GM21786 (cell line): ENCODE measurements around the gene SHE.
"Not testable (repeated sequence)": the region's sequence is repeated elsewhere in the genome, so short reads cannot be mapped to it uniquely, and the experiment has no call there.

Experiments
- ATAC-seq: cut with Tn5 transposase; IDR thresholded peaks from one replicate; pipeline ENCODE4 v1.9.1; 2021; ENCODE audit not compliant: unreplicated experiment

The SHE gene

GRCh38 chr1:154502066-154502743 lies at the start of gene SHE, which contains the start of gene TDRD10:
Gene SHE (minus strand): TSS chr1:154502412. CDS start chr1:154502026, 386 bp downstream.
Gene TDRD10 (plus strand): TSS chr1:154502219. CDS start chr1:154506904, 4,685 bp downstream.
- no peak for ATAC-seq

- ATAC-seq = no peak
These were observed 49.3 kb upstream of the SHE start for GRCh38 chr1:154551474-154551873.

GRCh38 chr1:154550657-154551056 lies 48.4 kb upstream of the SHE start:
- no peak for ATAC-seq

- ATAC-seq = no peak
These were observed 47.9 kb upstream of the SHE start for GRCh38 chr1:154550070-154550469.

- no peak for ATAC-seq
These were observed 47.1 kb upstream of the SHE start for GRCh38 chr1:154549202-154549770.

GRCh38 chr1:154548028-154548427 lies 45.8 kb upstream of the SHE start:
- no peak for ATAC-seq

- ATAC-seq = no peak
These were observed 45.0 kb upstream of the SHE start for GRCh38 chr1:154547105-154547732.

- ATAC-seq = no peak
These were observed 44.3 kb upstream of the SHE start for GRCh38 chr1:154546264-154547063.

- ATAC-seq = no peak
These were observed 39.0 kb upstream of the SHE start for GRCh38 chr1:154541231-154541630.

GRCh38 chr1:154539486-154540483 lies 37.6 kb upstream of the SHE start:
- no peak for ATAC-seq

- no peak for ATAC-seq
These were observed 34.4 kb upstream of the SHE start for GRCh38 chr1:154536570-154536969.

- no peak for ATAC-seq
These were observed 32.0 kb upstream of the SHE start for GRCh38 chr1:154533952-154534844.

- not testable (repeated sequence) for ATAC-seq
These were observed 29.7 kb upstream of the SHE start for GRCh38 chr1:154531950-154532349.

GRCh38 chr1:154529308-154529707 lies 27.1 kb upstream of the SHE start:
- no peak for ATAC-seq

- ATAC-seq = no peak
These were observed 25.0 kb upstream of the SHE start for GRCh38 chr1:154527192-154527591.

GRCh38 chr1:154524881-154525280 lies 22.7 kb upstream of the SHE start:
- ATAC-seq = no peak

- ATAC-seq = no peak
These were observed 19.5 kb upstream of the SHE start for GRCh38 chr1:154521695-154522094.

GRCh38 chr1:154520333-154520732 lies 18.1 kb upstream of the SHE start:
- no peak for ATAC-seq

GRCh38 chr1:154519591-154519991 lies 17.4 kb upstream of the SHE start:
- ATAC-seq = no peak
